GM12873 (cell line): ENCODE results near the gene TIMMDC1.

Experiments
- CTCF ChIP-seq: IDR thresholded peaks from 2 replicates; pipeline ENCODE4 v1.5.1; 2012; ENCODE audit warnings: low read depth, mild to moderate bottlenecking, moderate library complexity, low read length, control low read depth; ENCODE audit not compliant: insufficient read depth; ENCODE audit errors: missing control alignments

Gene TIMMDC1

GRCh38 chr3:119492810-119493209, 5.5 kb upstream of the TIMMDC1 start:
- TF ChIP-seq CTCF = no peak

GRCh38 chr3:119494597-119494996, 3.8 kb upstream of the TIMMDC1 start:
- TF ChIP-seq CTCF = peak; percentile 14

DNA sequence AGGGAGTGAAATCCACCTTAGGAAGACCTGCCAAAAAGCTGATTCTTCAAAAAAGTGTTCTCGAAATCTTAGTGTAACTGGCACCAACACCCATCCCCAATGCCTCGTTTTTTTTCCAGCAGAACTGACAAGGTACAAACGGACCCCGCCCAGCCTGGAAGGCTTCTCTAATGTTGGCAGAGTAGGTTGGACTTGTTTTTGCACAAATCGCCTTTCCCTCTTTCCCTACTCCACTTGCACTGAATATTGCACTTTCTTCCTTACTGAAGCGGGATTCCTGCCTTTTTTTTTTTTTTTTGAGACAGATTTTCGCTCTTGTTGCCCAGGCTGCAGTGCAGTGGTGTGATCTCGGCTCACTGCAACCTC, 544 bp upstream of the TIMMDC1 start:
- TF ChIP-seq CTCF = no peak

- no peak for TF ChIP-seq CTCF
Observed at GRCh38 chr3:119500265-119500664, 1.9 kb downstream of the TIMMDC1 start.

DNA sequence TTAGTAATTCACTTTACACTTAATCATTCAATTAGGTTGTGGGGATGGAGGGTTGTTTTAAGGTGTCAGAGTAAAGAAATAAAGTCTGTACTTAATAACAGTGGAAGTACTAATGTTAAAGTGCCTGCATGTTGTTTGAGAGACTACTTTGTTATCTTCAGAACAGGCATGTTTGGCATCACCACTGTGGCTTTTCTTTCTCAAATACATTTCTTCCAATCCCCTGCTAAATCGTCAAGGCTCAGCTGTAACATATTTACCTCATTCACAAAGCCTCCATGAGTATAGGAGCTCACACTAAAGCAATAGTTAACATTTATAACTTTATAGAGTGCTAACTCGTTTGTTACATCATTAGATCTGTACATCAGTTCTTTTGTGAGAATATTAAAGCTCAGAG, 2.6 kb downstream of the TIMMDC1 start:
- TF ChIP-seq CTCF = no peak

DNA sequence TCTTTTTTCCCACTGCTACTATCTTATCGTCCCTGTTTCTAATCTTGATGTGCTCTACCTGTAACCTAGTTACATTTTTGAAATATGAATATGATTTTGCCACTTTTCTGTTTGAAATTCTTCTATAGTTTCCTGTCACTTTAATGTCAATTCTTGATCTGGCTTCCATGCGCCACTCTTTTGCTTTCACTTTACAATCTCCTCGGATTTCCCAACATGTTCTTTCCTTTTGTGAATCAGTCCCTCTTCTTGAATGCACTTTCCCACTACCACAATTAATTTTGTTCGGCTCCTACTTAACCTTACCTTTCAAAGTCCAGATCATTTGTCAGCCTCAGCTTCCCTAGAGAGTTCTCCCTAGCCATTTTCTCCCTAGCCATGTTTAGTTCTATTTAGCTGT, 8.3 kb downstream of the TIMMDC1 start:
- no peak for TF ChIP-seq CTCF

GRCh38 chr3:119507404-119507803, 9.1 kb downstream of the TIMMDC1 start:
- no peak for TF ChIP-seq CTCF
